Measurements from ENCODE around the gene MITF. TPM values are rescaled to one million over a fixed set of nuclear protein-coding genes. Genes with fewer than 3 reads are reported as not detected.
"Not testable (repeated sequence)": the region's sequence is repeated elsewhere in the genome, so short reads cannot be mapped to it uniquely, and the experiment has no call there.

Gene MITF
- total RNA-seq, 1 donor from 2014 or later: 2.0 TPM

- peaks cover 11% of the 10 kb centered on the region for H3K27me3 Mint-ChIP-seq (ENCODE audit: low read depth)
- no peak for TF ChIP-seq CTCF (conservative IDR thresholded peaks at IDR 0.05)
- peak overlapping the region; percentile 48 for H3K27ac Mint-ChIP-seq (ENCODE audit: unreplicated experiment)
- no peak for DNase-seq (ENCODE audit: low read depth, low spot score)
- peaks cover 20% of the 10 kb centered on the region for H3K4me1 Mint-ChIP-seq
- H3K9me3 Mint-ChIP-seq: peaks cover 5% of the 10 kb centered on the region
- H3K36me3 Mint-ChIP-seq (ENCODE audit: low read depth): peaks cover 2% of the 10 kb centered on the region
- no peak overlapping the region for H3K4me3 Mint-ChIP-seq
Observed at GRCh38 chr3:69901802-69902201, 162.5 kb downstream of the MITF start.

DNA sequence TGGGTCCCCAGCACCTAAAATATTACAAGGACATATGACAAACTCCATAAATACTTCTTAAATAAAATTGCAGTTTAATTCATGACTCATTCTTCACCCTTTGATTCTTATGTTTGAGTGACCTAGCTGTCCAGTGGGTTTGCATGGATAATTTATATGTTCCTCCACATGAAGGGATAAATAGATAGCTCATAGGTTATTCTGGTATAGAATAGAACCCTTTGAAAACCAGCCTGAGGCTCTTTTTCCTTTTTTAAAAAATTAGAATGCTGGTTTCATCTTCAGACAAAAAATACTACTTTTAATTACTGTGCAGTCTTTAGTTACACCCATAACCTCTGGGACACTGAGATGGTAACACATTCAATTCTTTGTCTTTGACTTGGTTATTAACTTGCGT lies 163.1 kb downstream of the MITF start:
- TF ChIP-seq CTCF (conservative IDR thresholded peaks at IDR 0.05): no peak
- no peak for DNase-seq (ENCODE audit: low read depth, low spot score)
- Mint-ChIP-seq H3K27me3 (ENCODE audit: low read depth) (peaks cover 11% of the 10 kb centered on the region), H3K9me3 (peaks cover 5% of the 10 kb centered on the region), H3K4me1 (peaks cover 20% of the 10 kb centered on the region), H3K27ac (ENCODE audit: unreplicated experiment) (no peak overlapping the region), H3K36me3 (ENCODE audit: low read depth) (peaks cover 2% of the 10 kb centered on the region), H3K4me3 (no peak overlapping the region)

DNA sequence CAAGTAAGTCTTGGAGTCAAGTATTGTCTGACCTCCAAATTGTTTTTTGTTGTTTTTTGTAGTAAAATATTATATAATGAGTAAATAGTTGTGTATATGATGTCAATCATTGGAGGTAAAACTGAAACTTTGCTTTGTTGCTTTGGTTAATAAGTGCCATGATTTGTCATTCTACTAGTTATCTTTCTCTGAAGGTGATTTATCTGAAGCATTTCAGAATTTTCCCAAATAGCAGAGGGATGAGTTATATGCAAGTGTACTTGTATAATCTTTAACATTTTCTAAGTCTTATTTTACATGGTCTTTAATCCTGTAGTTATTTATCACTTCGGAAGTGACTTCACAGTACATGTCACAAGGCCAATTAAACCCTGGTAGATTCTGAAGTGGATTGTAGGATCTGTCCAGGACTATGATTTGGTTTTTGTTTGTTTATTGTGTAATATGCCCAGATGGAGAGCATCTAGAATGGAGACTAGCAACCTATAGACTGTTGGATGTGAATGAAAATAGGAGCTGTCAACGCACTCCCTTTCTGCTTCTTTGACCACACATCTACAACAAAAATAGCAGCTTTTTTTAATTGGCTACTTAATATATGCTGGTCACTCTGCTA lies 167.2 kb downstream of the MITF start:
- Mint-ChIP-seq H3K9me3 (peaks cover 15% of the 10 kb centered on the region), H3K4me1 (peaks cover 11% of the 10 kb centered on the region), H3K27ac (ENCODE audit: unreplicated experiment) (no peak overlapping the region), H3K36me3 (ENCODE audit: low read depth) (peaks cover 11% of the 10 kb centered on the region), H3K27me3 (ENCODE audit: low read depth) (peaks cover 6% of the 10 kb centered on the region), H3K4me3 (no peak overlapping the region)
- no peak for DNase-seq (ENCODE audit: low read depth, low spot score)
- TF ChIP-seq CTCF (conservative IDR thresholded peaks at IDR 0.05): no peak

- H3K9me3 Mint-ChIP-seq: peaks cover 13% of the 10 kb centered on the region
- no peak overlapping the region for H3K27ac Mint-ChIP-seq (ENCODE audit: unreplicated experiment)
- no peak for TF ChIP-seq CTCF (conservative IDR thresholded peaks at IDR 0.05)
- peaks cover 8% of the 10 kb centered on the region for H3K4me1 Mint-ChIP-seq
- no peak for DNase-seq (ENCODE audit: low read depth, low spot score)
- H3K36me3 Mint-ChIP-seq (ENCODE audit: low read depth): peaks cover 11% of the 10 kb centered on the region
- no peak overlapping the region for H3K4me3 Mint-ChIP-seq
- H3K27me3 Mint-ChIP-seq (ENCODE audit: low read depth): peaks cover 3% of the 10 kb centered on the region
Observed at GRCh38 chr3:69907554-69907953, 168.3 kb downstream of the MITF start.

DNA sequence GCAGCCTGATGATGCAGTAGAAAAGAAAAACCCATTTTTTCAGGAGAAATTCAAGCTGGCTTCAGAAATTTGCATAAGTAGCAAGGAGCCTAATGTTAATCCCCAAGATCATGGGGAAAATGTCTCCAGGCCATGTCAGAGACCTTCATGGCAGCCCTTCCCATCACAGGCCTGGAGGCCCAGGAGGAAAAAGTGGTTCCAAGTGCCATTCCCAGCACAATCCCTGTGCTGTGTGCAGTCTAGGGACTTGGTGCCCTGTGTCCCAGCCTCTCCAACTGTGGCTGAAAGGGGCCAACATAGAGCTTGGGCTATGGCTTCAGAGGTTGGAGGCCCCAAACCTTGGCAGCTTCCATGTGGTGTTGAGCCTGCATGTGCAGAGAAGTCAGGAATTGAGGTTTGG lies 170.6 kb downstream of the MITF start:
- H3K27me3 Mint-ChIP-seq (ENCODE audit: low read depth); H3K36me3 Mint-ChIP-seq (ENCODE audit: low read depth); H3K27ac Mint-ChIP-seq (ENCODE audit: unreplicated experiment); H3K4me3 Mint-ChIP-seq; H3K4me1 Mint-ChIP-seq; DNase-seq (ENCODE audit: low read depth, low spot score): not testable (repeated sequence)
- H3K9me3 Mint-ChIP-seq: peaks cover 14% of the 10 kb centered on the region

DNA sequence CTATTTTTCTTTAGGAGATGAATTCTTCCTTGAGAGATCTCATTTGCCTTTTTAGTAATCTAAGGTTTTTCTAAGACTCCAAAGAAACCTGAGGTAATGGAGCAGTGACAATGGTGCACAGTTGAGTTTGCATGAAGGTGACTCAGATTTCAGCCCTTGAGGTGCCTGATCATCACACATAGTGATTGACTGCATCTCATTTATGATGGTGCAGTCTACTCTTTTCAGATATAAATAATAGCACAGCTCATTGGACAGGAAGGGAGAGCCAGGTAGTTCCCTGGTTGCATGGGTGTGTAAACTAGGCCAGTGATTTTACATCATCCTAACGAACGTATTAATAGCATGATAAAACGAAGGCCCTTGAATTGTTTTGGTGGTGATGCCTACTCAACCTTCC lies 174.2 kb downstream of the MITF start:
- no peaks in the 10 kb centered on the region for H3K4me1 Mint-ChIP-seq
- H3K9me3 Mint-ChIP-seq: peaks cover 17% of the 10 kb centered on the region
- no peak for DNase-seq (ENCODE audit: low read depth, low spot score)
- H3K4me3 Mint-ChIP-seq: no peak overlapping the region
- H3K27ac Mint-ChIP-seq (ENCODE audit: unreplicated experiment): no peak overlapping the region
- no peak for TF ChIP-seq CTCF (conservative IDR thresholded peaks at IDR 0.05)
- peaks cover 8% of the 10 kb centered on the region for H3K36me3 Mint-ChIP-seq (ENCODE audit: low read depth)
- H3K27me3 Mint-ChIP-seq (ENCODE audit: low read depth): peaks cover 2% of the 10 kb centered on the region
